GM12874 (cell line): ENCODE results near the gene PIGV.

ENCODE experiments used
- CTCF ChIP-seq: IDR thresholded peaks from 2 replicates; pipeline ENCODE4 v1.5.1; 2011; ENCODE audit warnings: low read depth, mild to moderate bottlenecking, control low read depth, low read length, moderate library complexity; ENCODE audit not compliant: insufficient read depth

PIGV gene

DNA sequence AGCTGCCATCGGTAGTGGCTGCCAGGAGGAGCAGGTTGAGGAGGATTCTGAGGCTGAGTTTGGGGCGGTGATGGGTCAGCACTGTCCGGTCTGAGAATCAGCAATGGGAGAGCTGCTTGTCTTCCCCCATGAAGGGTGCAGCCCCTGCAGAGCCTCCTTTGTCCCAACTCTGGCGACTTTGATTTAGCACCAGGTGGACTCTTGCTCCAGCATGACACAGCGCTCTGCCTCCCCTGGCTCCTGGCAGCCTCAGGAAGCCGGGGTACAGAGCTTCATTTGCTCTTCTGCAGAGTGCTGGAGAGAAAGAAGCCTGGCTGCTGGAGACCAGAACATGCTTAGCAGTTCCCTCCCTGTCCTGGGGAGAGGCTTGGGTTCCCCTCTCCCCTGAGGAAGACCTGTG lies 52.0 kb downstream of the PIGV start:
- no peak for TF ChIP-seq CTCF

DNA sequence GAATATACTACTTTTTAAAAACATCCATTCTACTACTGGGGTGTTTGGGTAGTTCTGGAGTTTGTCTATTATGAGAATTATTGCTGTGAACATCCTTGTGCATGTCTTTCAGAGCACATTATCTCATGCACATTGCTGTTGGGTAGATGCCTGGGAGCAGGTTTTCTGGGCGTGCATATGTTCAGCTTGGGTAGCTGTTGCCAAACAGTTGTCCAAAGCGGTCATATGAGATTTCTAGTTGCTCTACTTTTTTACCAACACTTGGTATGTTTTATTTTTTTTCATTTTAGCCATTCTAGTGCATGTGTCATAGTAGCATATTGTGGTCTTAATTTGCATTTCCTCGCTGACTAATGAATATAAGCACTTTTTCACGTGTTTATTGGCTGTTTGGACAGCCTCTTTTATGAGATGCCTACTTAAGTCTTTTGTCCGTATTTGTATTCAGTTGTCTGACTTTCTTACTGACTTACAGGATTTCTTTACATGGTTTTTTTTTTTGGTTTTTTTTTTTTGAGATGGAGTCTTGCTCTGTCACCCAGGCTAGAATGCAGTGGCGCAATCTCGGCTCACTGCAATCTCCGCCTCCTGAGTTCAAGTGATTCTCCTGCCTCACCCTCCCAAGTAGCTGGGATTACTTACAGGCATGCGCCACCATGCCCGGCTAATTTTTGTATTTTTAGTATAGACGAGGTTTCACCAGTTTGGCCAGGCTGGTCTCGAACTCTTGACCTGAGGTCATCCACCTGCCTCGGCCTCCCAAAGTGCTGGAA lies 56.9 kb downstream of the PIGV start:
- TF ChIP-seq CTCF: no peak
